Activated naive CD8-positive, alpha-beta T cell treated with anti-CD3 and anti-CD28 coated beads, Interleukin-2, amount 10 ng/mL, durations not matched to agents 7 days and 5 days (primary cell): ENCODE data around the gene CENPP. TPM values are rescaled to one million over a fixed set of nuclear protein-coding genes. Genes with fewer than 3 reads are reported as not detected.

Experiments
- ATAC-seq: fragments of 150-1000 bp; cut with Tn5 transposase; one replicate; pipeline ENCODE4 v1.10.0; 2021; ENCODE audit warnings: low read depth, moderate library complexity
- POLR2A ChIA-PET: fragments of 350-600 bp; sonication (Branson Sonifier 250); formaldehyde crosslinking; loops from one replicate; lab custom pipeline; 2021; ENCODE audit warnings: antibody characterized with exemption; lab: Charles Lee
- DNase-seq: peaks from one replicate; pipeline ENCODE4 v3.0.0; 2021
- H3K27ac Mint-ChIP-seq: one replicate; pipeline ENCODE4 v1.8.0; 2022; ENCODE audit warnings: mild to moderate bottlenecking, mixed read lengths
- H3K27me3 Mint-ChIP-seq: one replicate; pipeline ENCODE4 v1.8.0; 2022; ENCODE audit warnings: mild to moderate bottlenecking, moderate library complexity, mixed read lengths
- H3K36me3 Mint-ChIP-seq: one replicate; pipeline ENCODE4 v1.8.0; 2021; ENCODE audit warnings: mild to moderate bottlenecking, mixed read lengths
- H3K4me1 Mint-ChIP-seq: one replicate; pipeline ENCODE4 v1.8.0; 2021; ENCODE audit warnings: mixed read lengths
- H3K4me3 Mint-ChIP-seq: one replicate; pipeline ENCODE4 v1.8.0; 2022; ENCODE audit warnings: mild to moderate bottlenecking, moderate library complexity, mixed read lengths
- H3K9me3 Mint-ChIP-seq: one replicate; pipeline ENCODE4 v1.8.0; 2021; ENCODE audit warnings: mixed read lengths
- total RNA-seq, 2 experiments: library from RNA; stranded (reverse); gene quantifications; one replicate each; pipeline ENCODE4 v1.2.3, GENCODE V29; 2021

Gene CENPP
- total RNA-seq, 2 experiments from 2014 or later, result 19.6 to 20.6 TPM

- H3K27me3 Mint-ChIP-seq, result no peaks in the 10 kb centered on the region
- POLR2A ChIA-PET, result interaction anchor here (0.6 to 2.5 kb wide), 8 partner anchors 9 to 773 kb away, joined by 3 to 17 read pairs (median 4); partner anchors contain the start of gene IPPK
- peak overlapping the region; percentile 99 for H3K4me3 Mint-ChIP-seq
- H3K36me3 Mint-ChIP-seq, result peaks cover 4% of the 10 kb centered on the region
- H3K9me3 Mint-ChIP-seq, result no peaks in the 10 kb centered on the region
- no peak for ATAC-seq
- H3K4me1 Mint-ChIP-seq, result peaks cover 30% of the 10 kb centered on the region
- no peak for DNase-seq
- peak overlapping the region; percentile 98 for H3K27ac Mint-ChIP-seq
Observed at GRCh38 chr9:92325991-92326500, 293 bp downstream of the CENPP start.

GRCh38 chr9:92327283-92327850, 1.6 kb downstream of the CENPP start:
- Mint-ChIP-seq H3K36me3 (peaks cover 7% of the 10 kb centered on the region), H3K4me3 (peak overlapping the region; percentile 99), H3K27me3 (no peaks in the 10 kb centered on the region), H3K27ac (no peak overlapping the region), H3K9me3 (no peaks in the 10 kb centered on the region), H3K4me1 (peaks cover 30% of the 10 kb centered on the region)
- no peak for DNase-seq
- POLR2A ChIA-PET, result no interaction called here
- ATAC-seq, result no peak

- peaks cover 5% of the 10 kb centered on the region for H3K36me3 Mint-ChIP-seq
- DNase-seq (no peak), ATAC-seq (no peak)
- H3K4me1 Mint-ChIP-seq, result peaks cover 28% of the 10 kb centered on the region
- H3K27ac Mint-ChIP-seq, result no peak overlapping the region
- H3K4me3 Mint-ChIP-seq, result no peak overlapping the region
- H3K9me3 Mint-ChIP-seq, result no peaks in the 10 kb centered on the region
- POLR2A ChIA-PET, result no interaction called here
- H3K27me3 Mint-ChIP-seq, result no peaks in the 10 kb centered on the region
Observed at GRCh38 chr9:92328225-92328624, 2.5 kb downstream of the CENPP start.

- H3K4me3 Mint-ChIP-seq, result no peak overlapping the region
- peaks cover 18% of the 10 kb centered on the region for H3K36me3 Mint-ChIP-seq
- H3K4me1 Mint-ChIP-seq, result peaks cover 7% of the 10 kb centered on the region
- POLR2A ChIA-PET, result no interaction called here
- no peak for ATAC-seq
- no peak overlapping the region for H3K27ac Mint-ChIP-seq
- no peak for DNase-seq
- no peaks in the 10 kb centered on the region for H3K27me3 Mint-ChIP-seq
- no peaks in the 10 kb centered on the region for H3K9me3 Mint-ChIP-seq
Observed at GRCh38 chr9:92332577-92333281, 7.0 kb downstream of the CENPP start.

DNA sequence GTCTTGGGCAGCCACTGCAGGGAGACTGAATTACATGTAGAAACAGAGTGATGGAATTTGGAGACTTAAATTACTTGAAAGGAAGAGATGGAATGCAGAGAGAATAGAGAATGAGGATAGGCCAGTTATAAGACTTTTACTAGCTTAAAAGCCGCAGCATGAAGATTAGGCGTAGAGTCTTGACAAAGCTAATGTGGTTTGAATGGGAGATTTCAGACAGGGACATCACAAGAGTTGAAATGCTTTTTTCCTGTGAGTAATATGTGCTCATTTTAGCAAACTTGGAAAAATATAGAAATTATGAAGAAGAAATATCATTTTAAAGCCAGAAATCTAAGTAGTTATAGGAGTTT, 7.5 kb downstream of the CENPP start:
- peaks cover 3% of the 10 kb centered on the region for H3K4me1 Mint-ChIP-seq
- DNase-seq (no peak), ATAC-seq (no peak)
- H3K27me3 Mint-ChIP-seq, result no peaks in the 10 kb centered on the region
- POLR2A ChIA-PET, result interaction anchor here (0.9 kb wide), 1 partner anchor 8 kb away, joined by 5 read pairs; the partner anchor contains the start of gene NOL8
- H3K9me3 Mint-ChIP-seq, result no peaks in the 10 kb centered on the region
- H3K27ac Mint-ChIP-seq, result no peak overlapping the region
- H3K4me3 Mint-ChIP-seq, result no peak overlapping the region
- peaks cover 20% of the 10 kb centered on the region for H3K36me3 Mint-ChIP-seq

DNA sequence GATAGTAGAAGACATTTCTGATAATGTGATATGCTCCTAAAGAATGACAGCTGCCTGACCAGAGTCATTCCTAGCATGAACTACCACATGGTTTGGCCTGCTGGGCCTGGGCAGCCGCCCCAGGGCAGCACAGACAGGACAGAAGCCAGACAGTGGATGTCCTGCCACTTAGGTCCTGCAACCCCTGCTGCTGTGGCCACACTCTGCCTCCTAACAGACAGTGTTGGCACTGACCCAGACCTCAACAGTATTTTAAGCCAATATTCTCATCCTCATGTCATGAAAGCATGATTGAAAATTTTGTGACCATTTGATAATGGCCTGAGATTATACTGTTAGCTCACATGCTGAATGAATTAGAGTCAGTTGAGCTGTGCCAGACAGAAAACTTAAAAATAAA, 15.8 kb downstream of the CENPP start:
- no peak overlapping the region for H3K27ac Mint-ChIP-seq
- H3K9me3 Mint-ChIP-seq, result no peaks in the 10 kb centered on the region
- DNase-seq (no peak), ATAC-seq (no peak)
- no peaks in the 10 kb centered on the region for H3K27me3 Mint-ChIP-seq
- H3K36me3 Mint-ChIP-seq, result peaks cover 49% of the 10 kb centered on the region
- POLR2A ChIA-PET, result no interaction called here
- no peaks in the 10 kb centered on the region for H3K4me1 Mint-ChIP-seq
- no peak overlapping the region for H3K4me3 Mint-ChIP-seq

DNA sequence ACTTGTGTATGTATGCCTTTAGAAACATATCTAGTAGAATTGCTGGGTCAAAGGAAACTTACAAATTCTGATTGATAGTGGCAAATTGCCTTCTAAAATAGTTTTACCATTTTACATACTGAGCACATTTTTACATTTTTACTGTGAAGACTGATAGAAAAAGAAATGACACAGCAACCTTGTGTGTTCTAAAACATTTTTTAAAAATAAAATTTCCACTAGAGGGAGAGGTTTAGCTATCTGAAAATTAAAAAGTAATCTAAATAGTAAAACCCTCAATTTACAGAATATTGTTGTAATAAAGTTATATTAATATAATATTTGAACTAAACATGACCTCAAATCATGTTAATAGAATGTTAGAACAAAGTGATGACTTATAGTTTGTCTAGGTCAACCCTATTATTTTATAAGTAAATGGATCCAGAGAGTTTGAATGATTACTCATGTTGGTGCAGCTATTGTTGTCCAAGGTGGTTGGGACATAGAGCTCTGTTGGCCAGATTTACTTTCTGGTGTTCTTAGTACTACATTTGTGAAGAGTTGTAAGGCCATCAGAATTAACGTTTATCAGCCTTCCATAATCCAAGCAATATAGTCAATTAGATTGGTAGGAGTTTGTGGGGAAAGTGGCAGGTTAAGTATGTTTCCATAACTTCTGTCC, 17.2 kb downstream of the CENPP start:
- ATAC-seq, result no peak
- Mint-ChIP-seq H3K27me3 (no peaks in the 10 kb centered on the region), H3K36me3 (peaks cover 48% of the 10 kb centered on the region), H3K9me3 (no peaks in the 10 kb centered on the region), H3K4me1 (no peaks in the 10 kb centered on the region), H3K4me3 (no peak overlapping the region), H3K27ac (no peak overlapping the region)
- no peak for DNase-seq
- POLR2A ChIA-PET, result no interaction called here

- DNase-seq, result no peak
- no peaks in the 10 kb centered on the region for H3K4me1 Mint-ChIP-seq
- no peaks in the 10 kb centered on the region for H3K27me3 Mint-ChIP-seq
- peaks cover 36% of the 10 kb centered on the region for H3K36me3 Mint-ChIP-seq
- POLR2A ChIA-PET, result no interaction called here
- ATAC-seq, result no peak
- no peaks in the 10 kb centered on the region for H3K9me3 Mint-ChIP-seq
- H3K27ac Mint-ChIP-seq, result no peak overlapping the region
- no peak overlapping the region for H3K4me3 Mint-ChIP-seq
Observed at GRCh38 chr9:92345582-92345981, 19.8 kb downstream of the CENPP start.

GRCh38 chr9:92349771-92350739, 24.3 kb downstream of the CENPP start:
- DNase-seq (no peak), ATAC-seq (no peak)
- Mint-ChIP-seq H3K36me3 (peaks cover 41% of the 10 kb centered on the region), H3K27me3 (no peaks in the 10 kb centered on the region), H3K4me3 (no peak overlapping the region), H3K4me1 (peaks cover 2% of the 10 kb centered on the region), H3K9me3 (peaks cover 8% of the 10 kb centered on the region), H3K27ac (no peak overlapping the region)
- POLR2A ChIA-PET, result no interaction called here

DNA sequence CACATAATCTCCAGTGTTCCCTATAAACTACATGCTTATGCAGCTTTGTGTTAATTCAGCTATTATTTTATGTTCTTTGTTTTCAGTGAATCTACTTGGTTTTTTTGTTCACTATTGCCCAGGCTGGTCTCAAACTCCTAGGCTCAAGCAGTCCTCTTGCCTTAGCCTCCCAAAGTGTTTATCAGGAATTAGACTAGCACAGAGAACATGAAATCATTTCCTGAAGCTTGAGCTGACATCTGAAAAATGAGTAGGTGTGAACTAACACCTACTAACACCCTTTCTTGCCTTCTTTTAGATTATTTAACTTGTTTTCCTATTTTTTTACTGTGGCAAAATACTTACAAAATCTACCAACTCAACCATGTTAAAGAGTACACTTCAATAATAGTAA, 25.0 kb downstream of the CENPP start:
- H3K27ac Mint-ChIP-seq, result no peak overlapping the region
- POLR2A ChIA-PET, result no interaction called here
- peaks cover 45% of the 10 kb centered on the region for H3K36me3 Mint-ChIP-seq
- H3K27me3 Mint-ChIP-seq, result no peaks in the 10 kb centered on the region
- ATAC-seq, result no peak
- H3K4me3 Mint-ChIP-seq, result no peak overlapping the region
- peaks cover 8% of the 10 kb centered on the region for H3K9me3 Mint-ChIP-seq
- DNase-seq, result no peak
- H3K4me1 Mint-ChIP-seq, result peaks cover 2% of the 10 kb centered on the region

DNA sequence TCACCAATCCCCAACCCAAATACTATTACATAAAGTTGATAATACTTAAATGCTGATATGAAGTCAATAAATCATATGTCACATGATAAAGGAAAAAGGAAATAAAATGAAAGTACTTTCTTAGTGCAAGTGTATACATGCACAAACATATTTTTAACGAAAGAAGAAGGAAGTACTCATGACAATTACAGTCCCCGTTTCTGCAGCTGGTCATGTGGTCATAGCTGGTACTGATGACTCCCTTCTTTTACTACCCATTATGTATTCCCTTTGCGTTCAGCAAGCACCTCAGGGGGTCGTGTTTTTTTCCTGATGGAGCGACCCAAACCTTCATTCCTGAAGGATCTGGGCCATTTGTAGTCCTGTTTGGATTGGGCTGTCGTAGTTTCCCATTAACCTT, 27.3 kb downstream of the CENPP start:
- DNase-seq (no peak), ATAC-seq (no peak)
- Mint-ChIP-seq H3K4me3 (no peak overlapping the region), H3K27ac (no peak overlapping the region), H3K27me3 (no peaks in the 10 kb centered on the region), H3K36me3 (peaks cover 50% of the 10 kb centered on the region), H3K9me3 (peaks cover 18% of the 10 kb centered on the region), H3K4me1 (peaks cover 2% of the 10 kb centered on the region)
- POLR2A ChIA-PET, result no interaction called here

DNA sequence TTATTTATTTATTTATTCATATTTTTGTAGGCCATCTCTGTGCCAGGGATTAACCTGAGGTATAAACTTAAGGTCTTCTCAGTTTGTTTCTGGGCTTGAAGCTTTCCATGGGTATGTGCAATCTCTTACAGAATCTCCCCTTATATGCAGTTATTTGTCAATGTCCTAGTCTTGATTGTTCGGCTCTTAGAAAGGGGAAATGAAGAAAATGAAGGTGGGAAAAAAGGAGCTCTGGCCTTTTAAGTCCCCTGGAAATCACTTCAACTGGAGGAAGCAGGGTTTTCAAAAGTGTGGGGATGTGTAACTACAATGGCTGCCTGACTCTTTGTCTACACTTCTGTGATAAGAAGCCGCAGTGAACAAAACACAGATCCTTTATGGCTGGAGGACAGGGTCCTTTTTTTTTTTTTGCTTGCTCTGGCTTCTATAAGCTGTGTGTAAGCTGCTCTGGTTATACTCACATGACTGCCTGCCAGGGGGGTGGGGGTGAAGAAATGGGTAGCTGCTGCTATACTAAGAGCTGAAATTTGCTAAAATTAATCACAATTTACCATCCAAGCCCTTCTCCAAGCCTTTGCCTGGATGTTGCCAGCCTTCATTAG, 33.7 kb downstream of the CENPP start:
- no peaks in the 10 kb centered on the region for H3K27me3 Mint-ChIP-seq
- H3K36me3 Mint-ChIP-seq, result peaks cover 32% of the 10 kb centered on the region
- ATAC-seq, result no peak
- POLR2A ChIA-PET, result no interaction called here
- peaks cover 14% of the 10 kb centered on the region for H3K9me3 Mint-ChIP-seq
- no peak overlapping the region for H3K27ac Mint-ChIP-seq
- peaks cover 9% of the 10 kb centered on the region for H3K4me1 Mint-ChIP-seq
- H3K4me3 Mint-ChIP-seq, result no peak overlapping the region
- no peak for DNase-seq

DNA sequence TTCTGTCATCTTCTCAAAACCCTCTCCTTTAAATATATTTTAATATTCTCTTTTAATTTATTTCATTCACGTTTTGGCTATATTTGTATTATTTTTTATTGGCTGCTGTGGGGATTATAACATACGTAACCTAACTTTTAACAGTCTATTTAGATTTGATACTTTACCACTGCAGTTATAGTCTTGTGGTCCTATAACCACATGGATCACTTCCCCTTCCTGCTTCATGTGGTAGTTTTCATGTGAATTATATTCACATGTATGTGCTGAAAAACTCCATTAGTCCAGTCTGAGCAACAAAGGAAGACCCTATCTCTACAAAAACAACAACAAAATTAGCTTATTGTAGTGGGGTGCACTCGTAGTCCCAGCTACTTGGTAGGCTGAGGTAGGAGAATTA, 34.3 kb downstream of the CENPP start:
- ATAC-seq, result no peak
- POLR2A ChIA-PET, result no interaction called here
- no peak for DNase-seq
- Mint-ChIP-seq H3K27ac (no peak overlapping the region), H3K4me3 (no peak overlapping the region), H3K36me3 (peaks cover 30% of the 10 kb centered on the region), H3K4me1 (peaks cover 9% of the 10 kb centered on the region), H3K27me3 (no peaks in the 10 kb centered on the region), H3K9me3 (peaks cover 10% of the 10 kb centered on the region)
